Activated CD4-positive, CD25-positive, alpha-beta regulatory T cell treated with anti-CD3 and anti-CD28 coated beads, Interleukin-2, amount 50 U/mL, for 72 hours (primary cell): ENCODE results near the gene MFSD6.
"Not testable (repeated sequence)": the region's sequence is repeated elsewhere in the genome, so short reads cannot be mapped to it uniquely, and the experiment has no call there.

Experiments used
- DNase-seq: peaks from one replicate; pipeline ENCODE4 v3.0.0; 2021

Gene MFSD6

GRCh38 chr2:190467575-190468083 is 59.5 kb downstream of the MFSD6 start:
- no peak for DNase-seq

- not testable (repeated sequence) for DNase-seq
Measured at GRCh38 chr2:190468354-190468753, 60.2 kb downstream of the MFSD6 start.

DNA sequence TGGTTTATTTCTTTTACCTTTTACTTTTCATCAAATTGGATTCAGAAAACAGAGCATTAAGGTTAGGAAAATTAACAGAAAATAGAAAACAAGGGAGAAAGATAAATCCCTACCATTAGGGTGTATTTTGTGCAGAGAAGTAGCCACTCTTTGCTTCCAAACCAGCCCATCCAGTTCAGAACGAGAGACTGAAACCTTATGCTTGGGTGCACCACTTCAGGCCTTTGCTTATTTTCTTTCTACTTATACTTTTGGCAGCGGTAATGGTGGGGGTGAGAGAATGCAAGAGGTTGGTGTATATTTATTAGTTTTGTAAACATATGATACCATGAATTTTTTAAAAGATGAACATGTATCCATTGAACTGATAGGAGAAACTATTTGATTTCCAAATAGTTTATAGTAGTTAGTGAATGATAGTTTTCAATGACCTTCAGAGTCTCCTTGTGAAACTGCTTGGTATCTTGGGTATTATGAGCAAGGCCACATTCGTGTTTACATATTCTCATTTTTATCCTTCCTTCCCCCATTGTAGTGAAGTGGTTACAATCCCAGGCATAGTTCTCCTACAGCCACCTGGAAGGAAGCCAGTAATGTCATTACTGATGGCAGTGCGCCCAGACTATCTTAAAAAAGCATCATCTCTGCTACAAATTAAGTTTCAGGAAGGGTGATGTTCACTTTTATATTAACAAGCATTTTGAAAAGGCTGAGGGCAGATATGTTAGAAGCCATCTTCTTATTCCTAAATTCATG is 60.8 kb downstream of the MFSD6 start:
- DNase-seq, result no peak

DNA sequence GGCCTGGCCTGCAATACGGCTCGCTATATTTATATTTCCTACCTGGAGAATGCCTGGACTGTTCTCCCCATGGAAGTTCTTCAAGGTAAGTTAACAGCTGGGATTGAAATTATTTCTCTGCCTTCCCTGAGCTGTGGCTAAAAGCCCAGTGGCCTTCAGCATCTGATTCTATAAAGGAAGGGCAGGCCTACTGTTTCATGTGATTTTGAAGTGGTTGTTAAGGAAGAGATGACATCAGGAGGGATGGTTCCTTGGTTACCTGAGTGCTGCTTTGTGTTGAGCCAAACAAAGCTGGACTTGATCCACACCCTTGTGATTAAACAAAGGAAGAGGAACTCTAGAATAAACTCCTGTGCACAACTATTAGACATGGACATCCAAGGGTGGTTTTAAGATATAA is 61.6 kb downstream of the MFSD6 start:
- no peak for DNase-seq

DNA sequence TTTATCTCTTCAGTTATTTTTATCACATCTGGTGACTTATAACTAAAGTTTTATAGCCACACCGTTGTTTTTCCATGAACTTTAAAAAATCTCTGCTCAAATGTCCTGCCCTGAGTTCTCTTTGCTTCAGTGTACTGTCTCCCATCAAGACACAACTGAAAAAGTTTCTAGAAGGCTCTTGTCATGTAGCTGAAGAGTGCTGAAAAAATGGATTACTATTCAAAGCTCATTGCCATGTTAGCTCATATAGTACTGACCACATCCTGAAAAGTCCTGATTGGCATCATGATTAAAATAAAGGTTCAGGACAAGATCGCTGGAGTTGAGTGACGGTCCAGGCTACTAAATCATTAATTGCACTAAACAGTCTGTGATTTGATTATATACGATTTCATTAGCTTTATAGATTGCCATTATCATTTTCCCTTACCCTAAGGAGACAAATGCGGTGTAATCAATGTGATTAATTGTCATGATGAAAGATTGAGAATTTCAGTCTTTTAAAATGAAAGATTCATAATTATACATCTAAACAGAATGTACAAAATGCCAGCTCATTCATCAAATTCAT is 62.2 kb downstream of the MFSD6 start:
- no peak for DNase-seq

GRCh38 chr2:190477661-190478454 is 69.7 kb downstream of the MFSD6 start:
- no peak for DNase-seq

DNA sequence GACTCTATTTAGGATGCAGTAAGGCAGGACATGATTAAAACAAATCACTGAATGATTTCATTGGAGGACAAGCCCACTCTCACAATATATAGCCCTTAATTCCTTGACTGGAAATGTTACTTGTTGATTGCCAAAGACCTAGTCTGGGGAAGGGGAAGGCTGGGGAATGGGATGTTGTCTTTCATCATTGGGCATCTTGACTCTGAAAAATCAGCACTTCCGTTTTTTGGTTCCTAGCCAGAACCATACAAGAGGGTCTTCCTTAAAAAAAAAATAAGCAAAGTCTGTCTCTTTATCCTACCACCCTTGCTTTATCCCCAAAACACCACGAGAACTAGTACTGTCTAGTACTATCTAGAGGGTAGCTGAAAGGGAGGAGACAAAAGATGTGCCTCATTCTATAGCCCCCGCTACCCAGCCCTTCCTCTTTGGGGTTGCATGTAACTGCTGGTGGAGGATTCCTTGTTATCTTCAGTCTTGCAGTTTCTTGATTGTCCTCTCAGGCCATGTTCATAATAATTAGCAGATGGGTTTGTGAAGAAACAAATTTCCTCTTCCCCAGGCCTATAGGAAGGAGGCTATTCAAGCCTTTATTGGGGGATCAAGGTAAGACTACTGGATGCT is 70.5 kb downstream of the MFSD6 start:
- DNase-seq, result no peak

DNA sequence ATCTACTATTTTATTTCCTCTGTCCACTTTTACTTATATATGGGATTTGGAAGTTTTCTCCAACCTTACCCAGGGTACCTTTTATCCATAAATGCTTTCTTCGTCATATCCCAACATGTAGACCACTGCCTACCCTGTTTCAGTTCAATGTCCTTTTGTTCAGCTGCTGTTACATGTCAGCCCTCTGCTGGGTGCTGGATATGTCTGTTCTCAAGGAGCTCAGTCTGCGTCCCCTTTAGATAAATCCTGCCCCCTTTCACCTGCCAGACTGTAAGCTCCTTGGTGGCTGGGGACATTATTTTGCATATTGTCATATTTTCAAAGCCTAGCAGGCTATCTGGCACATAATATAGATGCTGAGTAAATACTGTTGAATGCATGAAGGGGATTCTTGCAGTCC is 73.2 kb downstream of the MFSD6 start:
- no peak for DNase-seq

DNA sequence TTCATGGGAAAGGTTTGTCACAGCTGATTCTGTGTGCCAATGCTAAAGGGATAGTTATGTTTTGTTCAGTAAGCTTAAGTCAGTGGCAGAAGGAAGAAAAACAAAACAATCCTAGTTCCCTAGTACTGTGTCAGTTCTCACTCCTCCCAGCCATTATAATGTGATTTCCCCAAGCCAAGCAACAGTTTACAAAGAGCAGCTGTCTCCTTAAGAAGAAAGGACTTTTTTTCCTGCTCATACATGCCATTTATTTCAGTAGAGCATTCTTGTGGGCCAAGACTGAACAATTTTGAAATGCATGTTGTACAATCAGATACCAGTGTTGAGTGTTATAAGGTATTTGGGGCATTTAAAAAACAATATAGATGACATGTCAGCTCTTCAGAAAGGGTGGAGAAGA is 74.3 kb downstream of the MFSD6 start:
- DNase-seq, result no peak

DNA sequence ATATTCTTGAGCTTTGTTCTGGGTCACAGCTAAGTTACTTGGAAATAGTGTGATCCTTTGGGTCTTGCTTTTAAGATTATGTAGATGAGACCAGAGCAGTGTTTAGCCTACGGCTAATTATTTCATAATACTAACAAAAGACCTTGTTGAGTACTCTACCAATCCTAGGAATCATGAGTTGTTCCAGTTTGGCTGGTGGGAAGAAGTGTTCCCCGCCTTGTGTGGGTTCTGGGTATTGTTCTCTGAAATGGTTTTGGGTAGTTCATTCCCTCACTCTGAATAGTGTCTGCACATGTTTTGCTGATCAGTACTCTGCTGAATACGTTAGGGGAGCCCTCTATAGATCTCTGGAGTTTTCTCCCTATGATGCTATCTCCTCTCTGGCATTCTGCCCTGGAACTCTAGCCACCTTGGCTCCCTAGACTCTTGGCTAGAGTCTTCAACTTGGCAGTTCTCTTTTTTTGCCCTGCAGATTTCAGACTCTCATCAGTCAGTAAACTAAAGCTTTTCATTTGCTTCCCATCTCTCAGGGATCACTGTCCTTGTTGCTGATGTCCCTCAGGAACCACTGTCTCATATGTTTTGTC is 78.0 kb downstream of the MFSD6 start:
- no peak for DNase-seq

DNA sequence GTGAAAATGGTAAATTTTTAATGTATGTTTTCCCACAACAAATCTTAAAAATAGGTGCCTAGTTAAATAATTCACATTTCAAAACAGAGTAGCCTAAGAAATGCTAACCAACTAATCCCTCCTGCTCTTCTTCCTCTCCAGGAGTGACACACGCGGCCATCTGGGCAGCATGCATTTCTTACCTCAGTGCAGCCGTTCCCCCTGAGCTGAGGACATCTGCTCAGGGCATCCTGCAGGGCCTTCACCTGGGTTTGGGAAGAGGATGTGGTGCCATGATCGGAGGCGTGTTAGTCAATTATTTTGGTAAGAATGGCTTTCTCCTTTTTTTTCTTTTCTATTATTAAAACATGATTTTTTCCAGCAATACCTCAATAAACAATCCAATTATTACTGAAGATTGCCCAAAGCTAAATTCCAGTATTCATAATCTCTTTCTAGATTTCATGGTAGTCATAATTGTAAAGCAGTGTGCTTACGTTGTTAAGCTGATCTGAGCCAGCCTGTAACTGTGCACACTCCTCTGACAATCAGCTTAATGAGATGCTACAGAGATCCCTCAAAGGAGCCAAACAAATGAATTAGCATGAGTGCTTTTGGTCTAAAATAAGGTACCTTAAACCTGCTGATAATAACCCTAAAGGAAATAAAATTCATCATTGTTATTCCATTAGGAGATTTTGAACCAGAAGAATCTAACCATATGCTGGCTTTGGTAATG is 80.5 kb downstream of the MFSD6 start:
- DNase-seq, result no peak

DNA sequence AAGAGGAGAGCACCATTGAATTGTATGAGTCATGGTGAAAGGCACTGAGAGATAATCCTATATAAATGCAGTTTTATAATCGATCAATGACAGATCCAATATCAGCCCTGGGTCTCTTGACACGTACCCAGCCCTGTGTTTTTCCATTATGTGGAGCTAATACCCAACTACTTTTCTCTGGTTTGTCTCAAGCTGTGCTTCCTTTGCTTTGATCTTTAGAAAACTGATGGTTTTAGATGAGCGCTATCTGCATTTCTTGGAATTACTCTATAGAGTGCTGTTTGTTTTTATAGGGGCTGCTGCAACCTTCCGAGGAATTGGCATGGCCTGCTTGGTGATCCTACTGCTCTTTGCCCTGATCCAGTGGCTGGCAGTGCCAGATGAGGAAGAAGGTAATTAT is 81.3 kb downstream of the MFSD6 start:
- DNase-seq, result no peak

DNA sequence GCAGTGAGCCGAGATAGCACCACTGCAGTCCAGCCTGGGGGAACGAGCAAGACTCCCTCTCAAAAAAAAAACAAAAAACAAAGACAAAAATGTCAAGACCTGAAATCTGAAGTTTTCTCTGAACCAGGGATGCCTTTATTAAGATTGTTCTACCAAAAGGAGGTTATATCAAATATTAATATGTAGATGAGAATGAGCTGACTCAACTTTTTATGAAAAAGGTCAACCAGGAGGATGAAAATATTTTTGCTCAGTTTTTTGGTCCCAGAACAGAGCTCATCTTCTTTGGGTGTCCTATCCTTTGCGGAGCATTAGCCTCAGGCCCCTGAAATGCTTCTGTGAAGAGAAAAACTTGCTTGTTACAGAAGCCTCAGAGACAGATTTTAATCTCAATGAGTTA is 82.3 kb downstream of the MFSD6 start:
- DNase-seq, result no peak

DNA sequence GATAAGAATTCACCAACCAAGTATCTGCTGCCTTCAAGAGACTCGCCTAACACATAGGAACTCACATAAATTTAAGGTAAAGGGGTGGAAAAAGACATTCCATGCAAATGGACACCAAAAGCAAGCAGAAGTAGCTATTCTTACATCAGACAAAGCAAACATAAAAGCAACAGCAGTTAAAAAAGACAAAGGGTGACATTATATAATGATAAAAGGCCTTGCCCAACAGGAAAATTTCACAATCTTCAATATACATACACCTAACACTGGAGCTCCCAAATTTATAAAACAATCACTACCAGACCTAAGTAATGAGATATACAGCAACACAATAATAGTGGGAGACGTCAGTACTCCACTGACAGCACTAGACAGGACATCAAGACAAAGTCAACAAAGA is 84.9 kb downstream of the MFSD6 start:
- no peak for DNase-seq

- not testable (repeated sequence) for DNase-seq
Measured at GRCh38 chr2:190494600-190495227, 86.6 kb downstream of the MFSD6 start.

DNA sequence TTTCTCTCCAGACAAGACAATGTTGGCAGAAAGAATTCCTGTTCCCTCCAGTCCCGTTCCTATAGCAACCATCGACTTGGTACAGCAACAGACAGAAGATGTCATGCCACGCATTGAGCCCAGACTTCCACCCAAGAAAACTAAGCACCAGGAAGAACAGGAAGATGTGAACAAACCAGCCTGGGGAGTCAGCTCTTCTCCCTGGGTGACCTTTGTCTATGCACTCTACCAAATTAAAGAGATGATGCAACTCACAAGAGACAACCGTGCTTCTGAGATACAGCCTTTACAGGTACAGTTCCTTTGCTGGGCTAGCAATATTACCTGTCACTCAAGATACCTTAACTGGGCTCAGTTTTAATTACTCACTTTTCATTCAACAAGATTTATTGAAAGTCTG is 89.3 kb downstream of the MFSD6 start:
- DNase-seq, result no peak

DNA sequence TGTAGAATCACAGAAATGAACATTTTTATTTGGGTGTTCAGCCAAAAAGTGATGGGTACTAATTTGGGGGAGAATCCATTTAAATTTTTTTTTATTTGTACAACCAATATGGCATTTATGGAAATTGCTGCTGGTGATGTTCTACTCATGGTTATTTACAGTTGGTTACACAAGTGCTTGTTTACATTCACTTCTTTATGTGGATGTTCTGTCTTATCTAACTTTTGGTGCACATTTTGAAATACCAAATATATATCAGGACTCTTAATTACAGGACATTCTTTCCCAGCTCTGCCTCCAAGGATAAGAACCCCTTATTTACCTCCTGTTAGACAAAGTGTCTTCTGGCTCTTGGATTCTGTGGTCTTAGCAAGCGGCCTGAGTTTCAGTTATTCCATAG is 91.1 kb downstream of the MFSD6 start:
- DNase-seq, result no peak

DNA sequence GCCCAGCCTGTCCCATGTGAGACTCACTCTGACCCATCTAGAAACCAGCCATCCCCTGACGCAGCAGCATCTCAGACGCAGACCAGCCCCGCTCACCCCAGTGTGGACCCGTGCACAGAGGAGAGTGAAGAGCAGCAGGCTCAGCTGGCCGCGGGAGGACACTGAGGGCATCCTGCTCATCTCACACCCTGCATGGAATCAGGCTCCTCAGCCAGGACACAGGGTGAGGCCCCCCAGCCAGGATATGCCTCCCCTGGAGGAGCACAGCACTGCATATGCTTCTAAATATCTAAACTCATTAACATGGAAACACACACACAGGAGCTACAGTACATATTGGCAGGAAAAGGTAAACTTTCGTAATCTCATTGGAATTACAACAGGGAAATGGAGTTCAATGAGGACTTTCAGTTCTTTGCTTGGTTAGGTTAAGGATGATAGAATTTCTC is 91.9 kb downstream of the MFSD6 start:
- no peak for DNase-seq

DNA sequence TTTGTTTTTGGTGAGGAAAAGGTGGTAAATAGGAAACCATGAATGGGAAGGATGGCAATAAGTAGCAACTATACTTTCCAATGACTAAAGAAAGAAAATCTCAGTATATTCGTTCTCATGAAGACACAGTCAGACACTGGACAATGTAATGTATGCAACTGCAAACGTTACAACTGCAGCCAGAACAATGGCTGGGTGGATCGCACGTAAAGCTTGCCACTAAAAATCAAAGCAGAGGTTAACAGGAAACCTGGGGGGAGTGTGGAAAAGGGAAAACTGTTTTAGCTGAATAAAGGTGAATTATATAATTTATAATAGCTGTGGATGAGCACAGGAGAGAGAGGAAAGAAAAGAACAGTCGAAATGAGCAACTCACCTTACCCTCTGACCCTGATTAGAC is 93.1 kb downstream of the MFSD6 start:
- no peak for DNase-seq

DNA sequence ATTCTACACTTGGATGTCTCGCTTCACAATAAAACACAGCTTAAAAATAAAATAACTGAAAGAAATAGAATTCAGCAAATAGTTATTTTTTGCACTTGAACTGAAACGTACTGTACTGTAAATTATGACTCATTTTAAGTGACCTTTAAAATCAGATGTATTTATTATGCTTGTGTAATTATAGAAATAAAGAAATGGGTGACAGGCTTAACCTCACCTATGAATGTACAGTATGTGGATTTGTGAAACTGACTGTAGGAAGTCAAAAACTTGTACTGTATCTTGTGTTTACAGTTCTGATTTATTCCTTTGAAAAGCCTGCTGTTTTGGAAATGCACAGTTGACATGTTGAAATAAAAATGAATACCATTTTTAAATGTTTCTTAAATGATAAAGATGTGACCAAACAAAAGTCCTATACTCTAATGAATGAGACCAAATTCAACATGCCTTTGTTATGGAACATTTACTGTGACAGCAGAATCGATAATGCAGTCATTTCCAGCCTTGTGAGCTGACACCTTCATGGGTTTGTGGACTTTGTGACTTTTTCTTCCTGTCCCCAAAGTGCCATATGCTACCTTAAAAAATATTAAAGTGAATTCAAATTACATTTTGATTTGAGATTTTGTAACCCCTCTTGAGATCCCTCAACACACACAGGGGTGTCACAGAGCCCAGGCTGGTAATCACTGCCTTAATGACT is 93.7 kb downstream of the MFSD6 start:
- no peak for DNase-seq

DNA sequence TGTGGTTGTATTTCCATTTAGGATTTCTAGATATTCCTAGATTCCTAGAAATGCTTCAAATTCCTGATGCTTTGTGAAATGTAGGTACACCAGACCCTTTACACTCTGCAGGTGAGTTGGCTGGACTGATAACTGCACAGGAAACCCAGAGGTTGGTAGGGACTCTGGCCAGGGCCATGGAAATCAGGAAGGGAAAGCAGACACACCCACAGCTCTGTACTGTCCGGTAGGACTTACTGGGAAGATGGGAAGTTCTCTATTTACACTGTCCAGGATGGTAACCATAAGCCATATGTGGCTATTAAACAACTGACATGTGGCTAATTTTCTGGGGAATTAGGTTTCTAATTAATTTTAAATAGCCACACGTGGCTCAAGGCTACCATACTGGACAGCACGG is 94.9 kb downstream of the MFSD6 start:
- DNase-seq, result no peak
